Stimulated activated CD4-positive, alpha-beta T cell treated with anti-CD3 and anti-CD28 coated beads, Interleukin-12 subunit alpha, Interleukin-12 subunit beta, amount 100 ng/mL, for 48 hours (primary cell): Measurements from ENCODE around the gene SFXN5.

ENCODE experiments used
- DNase-seq, 3 donors: peaks; one replicate each; pipeline ENCODE4 v3.0.0-alpha.2; 2020; ENCODE audit warnings: low read depth in 2 of 3, low spot score in 1 of 3

SFXN5 gene

DNA sequence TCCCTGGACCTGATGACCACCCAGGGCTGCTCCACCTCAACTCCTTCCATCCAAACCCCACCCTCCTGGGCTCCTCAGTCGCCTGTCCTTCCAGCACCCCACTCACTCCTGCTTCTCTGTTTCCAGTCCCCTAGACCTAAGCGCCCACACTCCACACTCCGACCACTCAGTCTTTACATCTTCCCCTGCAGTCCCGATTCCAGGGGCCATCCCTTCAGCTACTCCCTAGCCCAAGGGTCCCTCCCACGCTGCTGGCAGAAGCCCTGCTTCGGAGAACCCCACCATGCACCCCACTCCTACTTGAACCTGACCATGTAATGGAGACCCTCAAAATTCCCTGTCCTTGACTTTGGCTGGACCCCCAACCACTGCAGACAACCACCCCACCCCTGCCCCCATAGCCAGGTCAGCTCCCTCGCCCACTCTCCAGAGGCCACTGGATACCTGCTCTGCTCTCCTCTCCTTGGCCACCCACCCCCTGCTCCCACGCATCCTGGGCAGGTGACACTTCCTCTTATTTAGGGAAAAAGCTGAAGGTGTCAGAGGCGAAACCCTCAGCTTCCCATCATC is 126.0 kb downstream of the SFXN5 start:
- no peak for DNase-seq

DNA sequence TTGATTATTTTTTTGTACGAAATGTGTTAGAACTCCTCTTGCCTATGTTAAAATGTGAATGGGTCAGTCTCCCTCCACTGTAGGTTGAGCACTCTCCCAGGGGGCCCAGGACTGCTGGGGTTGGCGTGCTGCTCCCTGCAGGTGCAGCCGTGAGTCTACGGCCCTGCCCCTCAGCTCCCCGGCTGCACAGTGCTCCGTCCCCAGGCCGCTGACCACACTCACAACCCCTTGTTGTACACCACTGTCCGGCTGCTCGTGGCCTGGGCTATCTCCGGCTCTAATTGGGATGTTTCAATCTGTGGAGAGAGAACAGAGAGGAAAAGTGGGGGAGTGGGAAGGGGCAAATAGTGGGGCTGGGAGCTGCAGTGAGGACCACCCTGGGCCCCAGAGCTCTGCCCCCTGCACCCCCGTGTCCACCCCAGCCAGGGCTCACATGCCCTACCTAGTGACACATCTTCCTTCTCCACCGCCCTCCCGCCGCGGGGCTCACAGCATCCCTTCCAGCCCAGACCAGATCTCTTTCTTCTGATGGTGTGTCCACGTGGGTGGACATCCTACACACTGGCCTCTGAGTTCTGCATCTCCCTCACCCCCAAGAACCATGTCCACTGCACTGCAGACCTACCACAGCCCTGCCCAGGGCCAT is 126.6 kb downstream of the SFXN5 start:
- DNase-seq = no peak

DNA sequence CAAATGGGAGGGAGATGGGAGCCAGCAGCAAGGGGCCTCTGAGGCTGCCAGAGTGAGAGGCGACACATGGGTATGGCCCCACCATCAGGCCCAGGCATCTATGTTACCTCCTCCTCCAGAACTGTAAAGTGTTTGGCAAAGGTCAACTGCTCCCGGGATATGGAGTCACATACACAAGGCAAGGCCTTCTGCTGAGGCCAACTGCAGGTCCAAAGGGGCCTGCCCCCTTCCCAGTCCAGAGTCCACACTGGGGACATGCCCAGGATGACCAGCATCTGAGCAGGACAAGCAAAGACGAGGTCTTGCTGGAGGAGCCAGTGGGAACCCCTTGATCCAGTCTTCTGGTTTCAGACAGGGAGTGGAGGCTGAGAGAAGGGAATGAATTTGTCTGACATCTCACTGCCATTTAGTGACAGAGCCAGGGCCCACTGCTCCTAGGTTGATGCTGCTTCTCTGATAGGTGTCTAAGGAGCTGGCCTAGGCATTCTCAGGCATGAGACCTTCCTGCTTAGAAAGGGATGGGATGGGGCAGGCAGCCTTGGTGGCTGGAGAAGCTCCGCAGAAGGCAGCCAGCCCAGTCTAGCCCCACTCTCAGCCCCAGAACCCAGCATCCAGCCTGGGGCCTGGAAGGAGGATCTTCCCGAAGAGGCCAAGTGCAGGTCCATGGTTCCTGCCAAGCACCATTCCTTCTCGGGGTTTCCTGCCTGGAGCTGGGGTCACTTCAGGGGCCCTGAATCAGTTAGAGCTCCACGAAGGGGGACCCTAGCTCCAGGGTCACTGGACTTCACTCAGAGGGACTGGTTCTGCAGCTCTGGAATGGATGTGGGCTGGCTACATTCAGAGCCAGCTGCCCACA is 127.7 kb downstream of the SFXN5 start:
- no peak for DNase-seq

DNA sequence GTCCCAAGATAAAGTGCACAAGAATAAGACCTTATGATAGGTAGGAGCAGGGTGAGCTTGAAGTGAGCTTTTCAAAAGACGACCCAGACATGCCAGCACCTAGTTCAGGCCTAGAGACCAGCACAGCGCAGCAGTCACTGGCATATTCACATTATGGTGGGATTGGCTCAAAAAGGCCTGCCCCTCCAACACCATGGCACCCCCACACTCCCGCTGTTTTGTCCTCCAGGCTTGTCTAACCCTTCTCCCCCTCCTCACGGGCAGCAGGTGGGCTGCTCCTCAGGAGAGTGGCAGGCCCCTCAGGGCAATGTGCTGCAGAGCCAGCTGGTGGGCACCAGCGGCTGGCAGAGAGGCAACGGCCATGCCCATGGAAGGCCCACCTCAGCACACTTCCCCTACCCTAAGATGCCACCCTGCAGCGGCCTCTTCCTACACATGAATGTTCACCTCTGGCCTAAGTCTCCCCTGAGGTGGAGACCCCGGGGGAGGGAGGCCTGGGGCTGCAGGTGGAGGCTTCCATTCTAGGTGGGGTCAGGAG is 128.6 kb downstream of the SFXN5 start:
- DNase-seq = no peak

DNA sequence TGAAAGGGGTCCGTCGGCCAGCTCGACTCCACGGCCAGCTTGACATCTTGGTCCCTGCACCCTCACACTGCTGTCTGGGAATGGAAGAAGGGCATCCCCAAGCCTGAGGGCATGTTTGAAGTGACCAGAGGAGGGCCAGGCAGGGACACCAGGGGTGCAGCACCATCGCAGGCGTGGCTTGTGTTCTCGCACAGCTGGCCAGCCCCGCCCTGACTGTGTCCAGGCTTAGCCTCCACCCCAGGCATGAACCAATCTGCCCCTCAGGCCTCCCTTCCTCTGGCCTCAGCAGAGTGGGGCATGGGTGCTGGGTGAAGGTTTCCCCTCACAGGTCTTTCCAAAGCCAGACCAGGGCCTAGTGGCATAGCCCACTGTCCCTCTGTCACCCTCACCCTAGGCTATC is 129.2 kb downstream of the SFXN5 start:
- DNase-seq = no peak

DNA sequence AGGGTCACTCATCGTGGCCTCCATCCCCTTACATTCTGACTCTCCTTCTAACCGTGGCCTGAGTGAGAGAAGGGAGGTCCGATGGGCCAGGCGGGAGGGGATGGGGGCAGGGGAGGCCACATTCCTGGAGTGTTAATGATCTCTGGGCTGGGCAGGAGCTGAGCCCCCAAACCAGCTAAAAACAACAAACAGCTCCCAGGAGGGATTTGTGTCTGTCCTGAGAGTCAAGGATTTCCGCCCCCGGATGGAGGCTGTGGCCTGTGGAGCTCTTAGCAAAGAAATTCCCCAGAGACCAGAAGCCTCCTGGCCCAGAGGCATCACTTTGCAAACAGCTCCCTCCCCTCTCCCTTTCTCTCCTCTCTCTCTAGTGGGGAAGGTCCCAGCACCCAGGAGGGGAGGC is 130.7 kb downstream of the SFXN5 start:
- no peak for DNase-seq

DNA sequence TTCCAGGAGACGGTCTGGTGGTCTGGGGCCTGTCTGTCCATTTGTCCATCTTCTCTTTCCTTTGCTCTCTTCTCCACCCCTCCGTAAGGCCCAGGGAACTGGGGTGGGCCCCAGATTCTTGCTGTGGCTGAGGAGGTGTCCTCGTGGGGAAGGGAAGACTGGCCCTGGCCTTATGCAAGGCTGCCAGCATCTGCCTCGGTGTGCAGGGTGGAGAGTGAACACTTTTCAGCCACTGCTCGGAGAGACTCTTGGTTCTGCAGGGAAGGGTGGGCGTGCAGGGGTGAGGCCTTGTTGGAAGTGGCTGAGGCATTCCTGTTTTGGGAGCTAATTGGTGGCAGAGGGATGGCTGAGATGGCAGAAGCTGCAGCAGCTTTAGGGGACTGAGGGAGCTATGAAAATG is 131.2 kb downstream of the SFXN5 start:
- no peak for DNase-seq

DNA sequence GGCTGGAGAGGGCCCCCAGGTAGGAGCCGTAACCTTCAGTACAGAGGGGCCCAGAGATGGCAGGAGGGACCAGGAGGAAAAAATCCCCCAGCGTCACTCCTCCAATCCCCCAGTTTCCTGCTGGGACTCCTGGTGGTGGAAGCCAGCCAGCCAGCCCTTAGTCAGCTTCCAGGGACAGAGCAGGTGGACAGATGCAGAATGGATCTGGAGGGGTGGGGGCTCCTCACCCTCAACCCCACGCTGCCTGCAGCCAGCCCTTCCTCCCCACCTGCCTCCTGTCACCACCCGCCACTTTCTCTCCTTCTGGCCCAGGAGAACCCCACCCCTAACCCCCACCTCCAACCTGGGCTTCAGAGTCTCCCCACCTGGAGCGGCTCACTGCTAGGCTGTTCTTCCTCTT is 133.1 kb downstream of the SFXN5 start:
- no peak for DNase-seq

DNA sequence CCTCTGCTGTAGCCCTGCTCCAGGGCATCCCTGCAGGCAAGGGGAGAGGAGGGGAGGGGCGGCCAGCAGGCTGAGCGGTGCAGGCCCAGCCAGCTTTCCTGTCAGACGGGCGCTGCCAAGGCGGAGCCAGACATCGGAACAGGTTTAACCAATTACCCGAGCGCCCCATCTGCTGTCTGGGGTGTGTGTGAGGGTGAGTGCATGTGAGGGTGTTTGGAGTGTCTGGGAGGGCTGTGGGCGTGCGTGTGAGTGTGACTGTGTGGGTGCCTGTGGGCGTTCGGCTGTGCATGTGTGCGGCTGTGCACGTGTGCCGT is 134.2 kb downstream of the SFXN5 start:
- no peak for DNase-seq

DNA sequence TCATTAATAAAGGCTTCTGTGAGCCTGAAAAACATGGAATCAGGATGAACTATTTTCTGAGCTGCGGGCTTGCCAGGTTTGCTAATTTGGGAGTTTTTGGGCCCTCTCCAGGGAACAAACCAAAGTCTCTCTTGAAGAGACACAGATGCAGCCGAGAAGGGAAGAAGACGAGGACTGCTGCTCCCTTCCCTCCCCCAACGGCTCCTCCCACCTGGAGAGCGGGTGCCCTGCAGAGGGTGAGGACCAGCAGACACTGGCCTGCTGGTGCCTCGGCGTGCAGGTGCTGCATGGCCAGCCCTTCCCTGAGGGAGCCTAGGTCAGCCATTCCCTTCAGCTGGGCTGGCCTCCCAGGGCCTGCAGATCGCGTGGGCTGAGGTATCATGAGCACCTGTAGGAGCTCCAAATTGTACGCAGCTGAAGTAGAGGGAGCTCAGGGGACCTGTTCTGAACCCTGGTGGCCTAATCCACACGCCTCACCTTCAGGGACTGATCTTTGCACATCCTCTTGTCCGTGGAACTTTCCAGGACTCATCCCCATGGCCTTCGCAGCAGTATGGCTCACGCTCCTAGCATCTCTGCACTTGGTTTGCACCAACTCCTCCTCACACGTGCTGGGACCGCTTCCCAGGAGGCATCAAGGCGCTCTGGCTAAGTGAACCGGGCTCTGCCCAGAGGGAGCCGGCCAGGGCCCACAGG is 134.7 kb downstream of the SFXN5 start:
- DNase-seq = no peak

DNA sequence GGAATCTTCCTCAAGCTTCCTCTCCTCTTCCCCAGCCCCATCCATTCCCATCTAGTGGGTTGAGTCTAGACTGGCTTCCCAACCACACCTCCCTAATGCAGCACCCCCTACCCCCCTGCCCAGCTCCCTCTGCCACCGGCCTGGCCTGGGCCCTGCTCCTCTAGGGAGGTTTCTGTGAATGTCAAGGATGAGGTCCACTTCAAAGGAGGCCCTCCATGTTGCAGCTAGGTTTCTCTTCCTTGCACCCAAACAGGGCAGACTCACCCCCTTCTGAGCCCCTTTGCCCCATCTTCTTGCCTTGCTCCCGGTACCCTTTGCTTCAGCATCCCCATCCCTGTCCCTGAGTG is 135.9 kb downstream of the SFXN5 start:
- no peak for DNase-seq

DNA sequence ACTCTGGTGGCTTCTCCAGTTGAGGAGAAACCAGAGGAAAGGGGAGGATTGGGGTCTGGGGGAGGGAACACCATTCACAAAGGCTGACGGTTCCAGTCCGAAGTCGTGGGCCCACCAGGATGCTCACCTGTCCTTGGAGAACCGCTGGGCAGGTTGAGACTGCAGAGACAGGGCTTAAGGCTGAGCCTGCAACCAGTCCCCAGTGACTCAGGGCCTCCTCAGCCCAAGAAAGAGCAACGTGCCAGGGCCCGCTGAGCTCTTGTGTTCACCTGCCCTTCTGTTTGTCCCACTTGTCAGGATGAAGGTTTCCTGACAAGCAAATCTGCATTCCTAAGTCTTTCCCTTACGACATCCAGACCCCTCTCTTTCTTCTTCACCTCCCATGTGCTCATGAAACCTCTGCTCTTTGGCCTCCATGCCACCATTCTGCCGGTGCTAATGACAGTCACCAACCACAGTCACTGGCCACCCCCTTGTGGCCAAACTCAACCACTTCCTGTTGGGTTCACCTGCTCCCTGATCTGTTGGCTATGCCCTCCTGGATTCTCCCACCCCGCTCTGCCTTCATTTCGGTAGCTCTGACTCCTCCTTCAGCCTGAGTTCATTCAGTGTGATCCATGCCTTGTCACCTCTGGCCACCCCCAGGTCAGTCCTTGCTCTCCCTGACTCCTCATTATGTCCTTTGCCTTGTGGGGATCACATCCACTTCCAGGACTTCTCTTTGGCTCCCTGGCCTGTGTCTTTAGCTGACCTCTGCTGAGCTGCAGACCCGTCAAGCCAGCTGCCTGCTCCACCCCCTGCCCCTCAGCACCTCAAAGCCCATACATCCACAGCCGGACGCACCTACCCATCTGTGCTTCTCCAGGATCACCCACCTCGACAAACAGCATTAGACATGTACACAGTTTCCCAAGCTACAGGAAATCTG is 136.6 kb downstream of the SFXN5 start:
- no peak for DNase-seq

DNA sequence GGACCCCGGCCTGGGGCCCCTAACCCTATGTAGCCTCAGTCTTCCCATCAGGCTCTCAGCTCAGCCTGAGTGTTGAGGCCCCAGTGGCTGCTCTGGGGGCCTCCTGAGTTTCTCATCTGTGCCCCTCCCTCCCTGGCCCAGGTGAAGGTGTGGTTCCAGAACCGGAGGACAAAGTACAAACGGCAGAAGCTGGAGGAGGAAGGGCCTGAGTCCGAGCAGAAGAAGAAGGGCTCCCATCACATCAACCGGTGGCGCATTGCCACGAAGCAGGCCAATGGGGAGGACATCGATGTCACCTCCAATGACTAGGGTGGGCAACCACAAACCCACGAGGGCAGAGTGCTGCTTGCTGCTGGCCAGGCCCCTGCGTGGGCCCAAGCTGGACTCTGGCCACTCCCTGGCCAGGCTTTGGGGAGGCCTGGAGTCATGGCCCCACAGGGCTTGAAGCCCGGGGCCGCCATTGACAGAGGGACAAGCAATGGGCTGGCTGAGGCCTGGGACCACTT is 137.8 kb downstream of the SFXN5 start:
- no peak for DNase-seq

DNA sequence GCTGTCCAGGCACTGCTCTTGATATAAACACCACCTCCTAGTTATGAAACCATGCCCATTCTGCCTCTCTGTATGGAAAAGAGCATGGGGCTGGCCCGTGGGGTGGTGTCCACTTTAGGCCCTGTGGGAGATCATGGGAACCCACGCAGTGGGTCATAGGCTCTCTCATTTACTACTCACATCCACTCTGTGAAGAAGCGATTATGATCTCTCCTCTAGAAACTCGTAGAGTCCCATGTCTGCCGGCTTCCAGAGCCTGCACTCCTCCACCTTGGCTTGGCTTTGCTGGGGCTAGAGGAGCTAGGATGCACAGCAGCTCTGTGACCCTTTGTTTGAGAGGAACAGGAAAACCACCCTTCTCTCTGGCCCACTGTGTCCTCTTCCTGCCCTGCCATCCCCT is 138.3 kb downstream of the SFXN5 start:
- no peak for DNase-seq

DNA sequence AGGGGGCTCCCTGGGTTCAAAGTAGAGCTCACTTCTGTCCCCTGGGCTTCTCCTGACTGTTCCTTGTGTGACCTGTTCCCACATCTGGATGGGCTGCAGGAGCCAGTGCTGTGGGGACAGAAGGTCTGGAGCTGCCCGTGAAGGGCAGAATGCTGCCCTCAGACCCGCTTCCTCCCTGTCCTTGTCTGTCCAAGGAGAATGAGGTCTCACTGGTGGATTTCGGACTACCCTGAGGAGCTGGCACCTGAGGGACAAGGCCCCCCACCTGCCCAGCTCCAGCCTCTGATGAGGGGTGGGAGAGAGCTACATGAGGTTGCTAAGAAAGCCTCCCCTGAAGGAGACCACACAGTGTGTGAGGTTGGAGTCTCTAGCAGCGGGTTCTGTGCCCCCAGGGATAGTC is 138.7 kb downstream of the SFXN5 start:
- no peak for DNase-seq

DNA sequence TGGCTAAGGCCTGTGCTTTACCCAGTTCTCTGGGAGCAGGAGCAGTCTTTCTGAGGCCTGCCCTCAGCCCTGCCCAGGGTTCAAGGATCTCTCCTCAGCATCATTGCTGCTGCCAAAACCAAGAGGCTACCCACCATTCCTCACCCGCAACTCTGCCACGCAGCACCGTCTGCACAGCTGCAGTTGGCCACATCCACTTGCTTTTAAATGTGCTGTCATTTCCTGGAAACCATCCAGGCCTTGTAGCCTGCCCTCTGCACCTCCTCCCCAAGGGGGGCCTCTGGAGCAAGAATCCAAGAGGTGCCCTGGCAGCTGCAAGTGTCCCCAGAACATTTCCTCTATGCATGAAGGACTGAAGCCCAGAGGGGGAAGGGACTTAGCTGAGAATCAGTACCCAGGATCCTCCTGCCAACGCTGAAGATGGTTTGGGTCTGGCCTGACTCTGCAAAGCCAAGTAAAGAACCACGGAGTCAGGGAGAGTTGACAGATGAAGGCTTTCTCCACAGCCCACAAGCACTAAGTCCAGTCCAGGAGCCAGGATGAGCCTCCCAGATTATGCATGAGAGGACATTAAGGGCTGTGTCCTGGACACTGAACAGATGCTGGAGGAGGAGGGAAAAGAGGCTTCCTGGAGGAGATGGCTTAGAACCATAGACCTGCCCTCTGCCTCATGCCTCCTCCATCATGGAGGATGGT is 139.3 kb downstream of the SFXN5 start:
- no peak for DNase-seq

DNA sequence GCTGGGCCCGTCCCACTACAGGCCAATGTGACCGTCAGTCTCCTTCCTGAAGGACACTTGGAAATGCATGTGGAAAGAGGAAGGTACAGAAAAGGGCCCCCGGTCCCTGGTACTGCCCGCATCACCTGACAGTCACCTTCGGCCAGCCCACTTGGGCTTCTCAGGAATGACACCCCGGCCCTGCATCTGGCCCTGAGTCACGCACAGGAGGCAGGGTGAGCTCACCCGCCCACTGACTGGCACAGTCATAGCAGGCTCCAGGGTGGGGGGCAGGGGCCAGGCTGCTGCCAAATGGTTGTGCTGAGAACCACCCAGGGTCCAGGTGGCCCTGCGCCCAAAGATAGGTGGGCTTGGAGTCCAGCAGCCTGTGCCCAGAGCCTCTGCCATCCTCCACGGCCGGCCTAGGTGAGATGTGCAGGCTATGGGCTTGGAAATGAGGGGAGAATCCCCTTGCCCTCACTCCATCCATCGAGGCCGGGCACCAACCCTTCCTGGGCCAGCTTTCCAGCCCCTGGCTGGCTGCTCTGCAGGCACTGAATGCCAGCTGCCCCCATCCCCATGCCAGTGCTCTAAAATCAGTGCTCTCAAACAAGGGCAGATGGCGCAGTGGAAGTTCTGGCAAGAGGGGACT is 140.1 kb downstream of the SFXN5 start:
- peak in 1 of 3 donors; percentile 14 for DNase-seq

DNA sequence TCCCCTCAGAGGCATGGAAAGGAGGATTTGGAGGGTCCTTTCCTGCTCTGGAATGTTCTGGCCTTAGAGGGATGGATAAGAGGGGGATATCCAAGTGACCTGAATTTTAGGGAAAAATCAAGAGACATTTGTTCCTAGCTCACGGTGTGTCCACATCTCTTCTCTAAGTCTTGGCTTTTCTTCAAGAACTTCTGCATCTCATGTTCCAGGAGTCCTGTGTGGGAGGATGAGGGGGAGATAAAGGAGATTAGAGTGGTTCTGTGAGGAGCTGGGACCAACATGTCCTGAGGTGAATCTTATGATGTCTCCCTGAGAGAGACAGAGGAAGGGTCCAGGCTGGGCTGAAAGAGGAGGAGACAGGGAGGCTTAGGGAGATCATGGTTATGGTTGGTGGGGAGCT is 142.5 kb downstream of the SFXN5 start:
- DNase-seq = no peak
